Mesothelial cell of epicardium (in vitro differentiated cells): ENCODE data around the gene NCAM2. TPM values are rescaled to one million over a fixed set of nuclear protein-coding genes. Genes with fewer than 3 reads are reported as not detected.

Source experiments
- DNase-seq, 2 experiments: peaks; one replicate each; pipeline ENCODE4 v3.0.0; 2021; ENCODE audit warnings: low spot score in 2 of 2; ENCODE audit not compliant: unreplicated experiment in 2 of 2
- H3K27ac Mint-ChIP-seq: 2 replicates; pipeline ENCODE4 v1.8.0; 2021; ENCODE audit warnings: mixed read lengths
- H3K27me3 Mint-ChIP-seq: 2 replicates; pipeline ENCODE4 v1.8.0; 2021; ENCODE audit warnings: low read depth, mixed read lengths
- H3K36me3 Mint-ChIP-seq: 2 replicates; pipeline ENCODE4 v1.8.0; 2021; ENCODE audit warnings: mixed read lengths
- H3K4me1 Mint-ChIP-seq: 2 replicates; pipeline ENCODE4 v1.8.0; 2021; ENCODE audit warnings: mixed read lengths
- H3K4me3 Mint-ChIP-seq: 2 replicates; pipeline ENCODE4 v1.8.0; 2021; ENCODE audit warnings: mild to moderate bottlenecking, moderate library complexity, mixed read lengths
- H3K9me3 Mint-ChIP-seq: 2 replicates; pipeline ENCODE4 v1.8.0; 2021; ENCODE audit warnings: mixed read lengths
- CTCF ChIP-seq: fragments of 200-600 bp; sonication (generic); IDR thresholded peaks from one replicate; pipeline ENCODE4 v1.5.0; 2021; ENCODE audit warnings: antibody characterized with exemption; ENCODE audit not compliant: unreplicated experiment
- total RNA-seq: library from RNA; stranded (reverse); gene quantifications from 3 replicates; pipeline ENCODE4 v1.2.1, GENCODE V29; 2021

Gene NCAM2
- total RNA-seq, 1 donor from 2014 or later = 34.0 TPM

GRCh38 chr21:21045518-21045917 lies 47.3 kb downstream of the NCAM2 start:
- peaks cover 33% of the 10 kb centered on the region for H3K4me1 Mint-ChIP-seq
- no peak for TF ChIP-seq CTCF
- H3K27ac Mint-ChIP-seq = no peak overlapping the region
- no peaks in the 10 kb centered on the region for H3K27me3 Mint-ChIP-seq
- DNase-seq = no peak
- peaks cover 11% of the 10 kb centered on the region for H3K9me3 Mint-ChIP-seq
- H3K4me3 Mint-ChIP-seq = no peak overlapping the region
- peaks cover 7% of the 10 kb centered on the region for H3K36me3 Mint-ChIP-seq

- Mint-ChIP-seq H3K36me3 (peaks cover 7% of the 10 kb centered on the region), H3K4me1 (peaks cover 33% of the 10 kb centered on the region), H3K27me3 (no peaks in the 10 kb centered on the region), H3K4me3 (no peak overlapping the region), H3K27ac (no peak overlapping the region), H3K9me3 (peaks cover 10% of the 10 kb centered on the region)
- TF ChIP-seq CTCF = no peak
- no peak for DNase-seq
These were observed 47.9 kb downstream of the NCAM2 start for GRCh38 chr21:21046063-21046462.

- H3K9me3 Mint-ChIP-seq = peaks cover 3% of the 10 kb centered on the region
- no peak overlapping the region for H3K27ac Mint-ChIP-seq
- H3K27me3 Mint-ChIP-seq = no peaks in the 10 kb centered on the region
- no peak overlapping the region for H3K4me3 Mint-ChIP-seq
- no peaks in the 10 kb centered on the region for H3K36me3 Mint-ChIP-seq
- peaks cover 16% of the 10 kb centered on the region for H3K4me1 Mint-ChIP-seq
- no peak for DNase-seq
- no peak for TF ChIP-seq CTCF
These were observed 53.2 kb downstream of the NCAM2 start for GRCh38 chr21:21051109-21052055.

- Mint-ChIP-seq H3K27ac (no peak overlapping the region), H3K4me1 (peaks cover 6% of the 10 kb centered on the region), H3K9me3 (peaks cover 3% of the 10 kb centered on the region), H3K36me3 (no peaks in the 10 kb centered on the region), H3K27me3 (no peaks in the 10 kb centered on the region), H3K4me3 (no peak overlapping the region)
- no peak for TF ChIP-seq CTCF
- no peak for DNase-seq
These were observed 54.5 kb downstream of the NCAM2 start for GRCh38 chr21:21052672-21053071.

- Mint-ChIP-seq H3K27me3 (no peaks in the 10 kb centered on the region), H3K4me3 (no peak overlapping the region), H3K27ac (no peak overlapping the region), H3K36me3 (no peaks in the 10 kb centered on the region), H3K4me1 (no peaks in the 10 kb centered on the region), H3K9me3 (no peaks in the 10 kb centered on the region)
- no peak for TF ChIP-seq CTCF
- no peak for DNase-seq
These were observed 59.3 kb downstream of the NCAM2 start for GRCh38 chr21:21057349-21058062.
